ENCODE measurements around the gene TFR2. TPM values are rescaled to one million over a fixed set of nuclear protein-coding genes. Genes with fewer than 3 reads are reported as not detected.

Gene TFR2
- total and polyA plus RNA-seq, 2 of the 13 experiments (the other 11 are each of a cell fraction or from before 2014, with no cell fraction given), result 36.9 to 64.2 TPM

DNA sequence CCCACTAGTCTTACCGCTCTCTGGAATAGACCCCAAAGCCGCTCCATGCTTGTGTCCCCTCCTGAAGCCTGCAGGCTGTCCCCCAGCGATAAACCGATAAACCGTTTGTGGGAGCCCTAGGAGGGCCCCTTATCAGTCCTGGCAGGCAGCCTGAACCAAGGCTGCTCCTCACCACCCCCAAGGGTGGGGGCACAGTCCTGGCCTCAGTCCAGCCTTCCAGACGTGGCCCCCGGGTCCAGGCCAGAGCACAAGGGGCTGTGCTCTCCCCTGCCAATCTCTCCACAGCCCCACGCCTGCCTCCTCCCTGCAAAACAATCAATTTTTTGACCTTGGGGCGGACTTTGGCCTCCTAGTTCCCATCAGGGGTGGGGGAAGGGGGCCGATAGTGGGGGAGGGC lies at the start of gene TFR2 (continued):
- TF ChIP-seq, protein P1, sequence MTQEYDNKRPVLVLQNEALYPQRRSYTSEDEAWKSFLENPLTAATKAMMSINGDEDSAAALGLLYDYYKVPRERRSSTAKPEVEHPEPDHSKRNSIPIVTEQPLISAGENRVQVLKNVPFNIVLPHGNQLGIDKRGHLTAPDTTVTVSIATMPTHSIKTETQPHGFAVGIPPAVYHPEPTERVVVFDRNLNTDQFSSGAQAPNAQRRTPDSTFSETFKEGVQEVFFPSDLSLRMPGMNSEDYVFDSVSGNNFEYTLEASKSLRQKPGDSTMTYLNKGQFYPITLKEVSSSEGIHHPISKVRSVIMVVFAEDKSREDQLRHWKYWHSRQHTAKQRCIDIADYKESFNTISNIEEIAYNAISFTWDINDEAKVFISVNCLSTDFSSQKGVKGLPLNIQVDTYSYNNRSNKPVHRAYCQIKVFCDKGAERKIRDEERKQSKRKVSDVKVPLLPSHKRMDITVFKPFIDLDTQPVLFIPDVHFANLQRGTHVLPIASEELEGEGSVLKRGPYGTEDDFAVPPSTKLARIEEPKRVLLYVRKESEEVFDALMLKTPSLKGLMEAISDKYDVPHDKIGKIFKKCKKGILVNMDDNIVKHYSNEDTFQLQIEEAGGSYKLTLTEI (CRISPR knock-in tag; conservative IDR thresholded peaks at IDR 0.05), result no peak
- TF ChIP-seq HOXA7 (CRISPR knock-in tag; IDR thresholded peaks at IDR 0.05), result no peak
- TF ChIP-seq, protein P2, sequence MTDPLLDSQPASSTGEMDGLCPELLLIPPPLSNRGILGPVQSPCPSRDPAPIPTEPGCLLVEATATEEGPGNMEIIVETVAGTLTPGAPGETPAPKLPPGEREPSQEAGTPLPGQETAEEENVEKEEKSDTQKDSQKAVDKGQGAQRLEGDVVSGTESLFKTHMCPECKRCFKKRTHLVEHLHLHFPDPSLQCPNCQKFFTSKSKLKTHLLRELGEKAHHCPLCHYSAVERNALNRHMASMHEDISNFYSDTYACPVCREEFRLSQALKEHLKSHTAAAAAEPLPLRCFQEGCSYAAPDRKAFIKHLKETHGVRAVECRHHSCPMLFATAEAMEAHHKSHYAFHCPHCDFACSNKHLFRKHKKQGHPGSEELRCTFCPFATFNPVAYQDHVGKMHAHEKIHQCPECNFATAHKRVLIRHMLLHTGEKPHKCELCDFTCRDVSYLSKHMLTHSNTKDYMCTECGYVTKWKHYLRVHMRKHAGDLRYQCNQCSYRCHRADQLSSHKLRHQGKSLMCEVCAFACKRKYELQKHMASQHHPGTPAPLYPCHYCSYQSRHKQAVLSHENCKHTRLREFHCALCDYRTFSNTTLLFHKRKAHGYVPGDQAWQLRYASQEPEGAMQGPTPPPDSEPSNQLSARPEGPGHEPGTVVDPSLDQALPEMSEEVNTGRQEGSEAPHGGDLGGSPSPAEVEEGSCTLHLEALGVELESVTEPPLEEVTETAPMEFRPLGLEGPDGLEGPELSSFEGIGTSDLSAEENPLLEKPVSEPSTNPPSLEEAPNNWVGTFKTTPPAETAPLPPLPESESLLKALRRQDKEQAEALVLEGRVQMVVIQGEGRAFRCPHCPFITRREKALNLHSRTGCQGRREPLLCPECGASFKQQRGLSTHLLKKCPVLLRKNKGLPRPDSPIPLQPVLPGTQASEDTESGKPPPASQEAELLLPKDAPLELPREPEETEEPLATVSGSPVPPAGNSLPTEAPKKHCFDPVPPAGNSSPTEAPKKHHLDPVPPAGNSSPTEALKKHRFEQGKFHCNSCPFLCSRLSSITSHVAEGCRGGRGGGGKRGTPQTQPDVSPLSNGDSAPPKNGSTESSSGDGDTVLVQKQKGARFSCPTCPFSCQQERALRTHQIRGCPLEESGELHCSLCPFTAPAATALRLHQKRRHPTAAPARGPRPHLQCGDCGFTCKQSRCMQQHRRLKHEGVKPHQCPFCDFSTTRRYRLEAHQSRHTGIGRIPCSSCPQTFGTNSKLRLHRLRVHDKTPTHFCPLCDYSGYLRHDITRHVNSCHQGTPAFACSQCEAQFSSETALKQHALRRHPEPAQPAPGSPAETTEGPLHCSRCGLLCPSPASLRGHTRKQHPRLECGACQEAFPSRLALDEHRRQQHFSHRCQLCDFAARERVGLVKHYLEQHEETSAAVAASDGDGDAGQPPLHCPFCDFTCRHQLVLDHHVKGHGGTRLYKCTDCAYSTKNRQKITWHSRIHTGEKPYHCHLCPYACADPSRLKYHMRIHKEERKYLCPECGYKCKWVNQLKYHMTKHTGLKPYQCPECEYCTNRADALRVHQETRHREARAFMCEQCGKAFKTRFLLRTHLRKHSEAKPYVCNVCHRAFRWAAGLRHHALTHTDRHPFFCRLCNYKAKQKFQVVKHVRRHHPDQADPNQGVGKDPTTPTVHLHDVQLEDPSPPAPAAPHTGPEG (CRISPR knock-in tag; IDR thresholded peaks at IDR 0.05), result no peak
- TF ChIP-seq ZNF367 (CRISPR knock-in tag; IDR thresholded peaks at IDR 0.05; ENCODE audit: borderline replicate concordance), result no peak
- no peak for TF ChIP-seq SRSF4 (IDR thresholded peaks at IDR 0.05; ENCODE audit: low read depth, low read length, poor library complexity, severe bottlenecking)
- no peak for TF ChIP-seq YEATS2 (CRISPR knock-in tag; IDR thresholded peaks at IDR 0.05; ENCODE audit: borderline replicate concordance)
- no peak for TF ChIP-seq BORCS8-MEF2B (CRISPR knock-in tag; IDR thresholded peaks at IDR 0.05)
- TF ChIP-seq ZFYVE20 (CRISPR knock-in tag; IDR thresholded peaks at IDR 0.05; ENCODE audit: borderline replicate concordance, low read depth), result no peak
- TF ChIP-seq NFIB (CRISPR knock-in tag; IDR thresholded peaks at IDR 0.05; ENCODE audit: borderline replicate concordance), result no peak
- peak; percentile 71 for TF ChIP-seq ZNF331 (CRISPR knock-in tag; IDR thresholded peaks at IDR 0.05)
- TF ChIP-seq, protein P3, sequence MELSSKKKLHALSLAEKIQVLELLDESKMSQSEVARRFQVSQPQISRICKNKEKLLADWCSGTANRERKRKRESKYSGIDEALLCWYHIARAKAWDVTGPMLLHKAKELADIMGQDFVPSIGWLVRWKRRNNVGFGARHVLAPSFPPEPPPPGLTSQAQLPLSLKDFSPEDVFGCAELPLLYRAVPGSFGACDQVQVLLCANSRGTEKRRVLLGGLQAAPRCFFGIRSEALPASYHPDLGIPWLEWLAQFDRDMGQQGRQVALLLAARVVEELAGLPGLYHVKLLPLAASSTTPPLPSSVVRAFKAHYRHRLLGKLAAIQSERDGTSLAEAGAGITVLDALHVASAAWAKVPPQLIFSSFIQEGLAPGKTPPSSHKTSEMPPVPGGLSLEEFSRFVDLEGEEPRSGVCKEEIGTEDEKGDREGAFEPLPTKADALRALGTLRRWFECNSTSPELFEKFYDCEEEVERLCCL (CRISPR knock-in tag; IDR thresholded peaks at IDR 0.05; ENCODE audit: borderline replicate concordance), result no peak
- no peak for TF ChIP-seq NR3C1 (CRISPR knock-in tag; IDR thresholded peaks at IDR 0.05)
- TF ChIP-seq PITX1 (CRISPR knock-in tag; IDR thresholded peaks at IDR 0.05), result no peak
- no peak for TF ChIP-seq FOXP1 (IDR thresholded peaks at IDR 0.05)
- TF ChIP-seq FOXP1 (CRISPR knock-in tag; IDR thresholded peaks at IDR 0.05), result peak; percentile 51; the same call in 1 of the 2 replicates
- TF ChIP-seq YY1 (IDR thresholded peaks at IDR 0.05; ENCODE audit: insufficient read depth, insufficient replicate concordance, low read depth, low read length), result no peak
- TF ChIP-seq NFATC3 (CRISPR knock-in tag; IDR thresholded peaks at IDR 0.05), result no peak
- TF ChIP-seq, protein P4, sequence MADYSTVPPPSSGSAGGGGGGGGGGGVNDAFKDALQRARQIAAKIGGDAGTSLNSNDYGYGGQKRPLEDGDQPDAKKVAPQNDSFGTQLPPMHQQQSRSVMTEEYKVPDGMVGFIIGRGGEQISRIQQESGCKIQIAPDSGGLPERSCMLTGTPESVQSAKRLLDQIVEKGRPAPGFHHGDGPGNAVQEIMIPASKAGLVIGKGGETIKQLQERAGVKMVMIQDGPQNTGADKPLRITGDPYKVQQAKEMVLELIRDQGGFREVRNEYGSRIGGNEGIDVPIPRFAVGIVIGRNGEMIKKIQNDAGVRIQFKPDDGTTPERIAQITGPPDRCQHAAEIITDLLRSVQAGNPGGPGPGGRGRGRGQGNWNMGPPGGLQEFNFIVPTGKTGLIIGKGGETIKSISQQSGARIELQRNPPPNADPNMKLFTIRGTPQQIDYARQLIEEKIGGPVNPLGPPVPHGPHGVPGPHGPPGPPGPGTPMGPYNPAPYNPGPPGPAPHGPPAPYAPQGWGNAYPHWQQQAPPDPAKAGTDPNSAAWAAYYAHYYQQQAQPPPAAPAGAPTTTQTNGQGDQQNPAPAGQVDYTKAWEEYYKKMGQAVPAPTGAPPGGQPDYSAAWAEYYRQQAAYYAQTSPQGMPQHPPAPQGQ (CRISPR knock-in tag; IDR thresholded peaks at IDR 0.05; ENCODE audit: borderline replicate concordance), result no peak
